GM21737 (cell line): ENCODE measurements around the gene HIRA.
A peak's percentile ranks its signal among the peaks of the same experiment; 100 is the strongest.
"Not testable (repeated sequence)": the region's sequence is repeated elsewhere in the genome, so short reads cannot be mapped to it uniquely, and the experiment has no call there.

Source experiments
- ATAC-seq: cut with Tn5 transposase; IDR thresholded peaks from one replicate; pipeline ENCODE4 v1.9.1; 2021; ENCODE audit warnings: mild to moderate bottlenecking, moderate library complexity; ENCODE audit not compliant: unreplicated experiment

The HIRA gene

GRCh38 chr22:19445279-19445982 is 13.9 kb upstream of the HIRA start:
- ATAC-seq = not testable (repeated sequence)

- no peak for ATAC-seq
These were observed 12.1 kb upstream of the HIRA start for GRCh38 chr22:19443544-19444211.

GRCh38 chr22:19442166-19442565 is 10.6 kb upstream of the HIRA start:
- no peak for ATAC-seq

GRCh38 chr22:19440411-19441195 is 9.1 kb upstream of the HIRA start:
- ATAC-seq = no peak

- ATAC-seq = no peak
These were observed 6.8 kb upstream of the HIRA start for GRCh38 chr22:19438298-19438697.

GRCh38 chr22:19436444-19437161 is 5.1 kb upstream of the HIRA start:
- ATAC-seq = not testable (repeated sequence)

- no peak for ATAC-seq
These were observed 3.5 kb upstream of the HIRA start for GRCh38 chr22:19434829-19435580.

- ATAC-seq = no peak
These were observed 2.9 kb upstream of the HIRA start for GRCh38 chr22:19434401-19434800.

- peak; percentile 80 for ATAC-seq
These were observed 759 bp upstream of the HIRA start, which contains the start of gene MRPL40 for GRCh38 chr22:19432133-19432851. Gene MRPL40, plus strand, starts transcription at chr22:19432545. Its CDS starts 10 bp downstream, at chr22:19432555.

- ATAC-seq = peak; percentile 2
These were observed 517 bp downstream of the HIRA start for GRCh38 chr22:19430890-19431541.

GRCh38 chr22:19429950-19430889 is 1.3 kb downstream of the HIRA start:
- no peak for ATAC-seq

GRCh38 chr22:19424186-19424500 is 7.4 kb downstream of the HIRA start:
- ATAC-seq = no peak

GRCh38 chr22:19422440-19423301 is 8.9 kb downstream of the HIRA start:
- no peak for ATAC-seq

- no peak for ATAC-seq
These were observed 11.2 kb downstream of the HIRA start for GRCh38 chr22:19420321-19420720.

- peak; percentile 74 for ATAC-seq
These were observed 11.9 kb downstream of the HIRA start for GRCh38 chr22:19419464-19420178.

- no peak for ATAC-seq
These were observed 12.5 kb downstream of the HIRA start for GRCh38 chr22:19419086-19419463.

GRCh38 chr22:19412923-19413322 is 18.6 kb downstream of the HIRA start:
- no peak for ATAC-seq
